Heart right ventricle (tissue), 16 donors: ENCODE results near the gene LAMA5. TPM values are rescaled to one million over a fixed set of nuclear protein-coding genes. Genes with fewer than 3 reads are reported as not detected.
A peak's percentile ranks its signal among the peaks of the same experiment; 100 is the strongest.

Experiments used
- ATAC-seq, 8 donors: fragments of 200-7000 bp; cut with Tn5 transposase; one replicate each; pipeline ENCODE4 v1.9.1; 2020; ENCODE audit warnings: mild to moderate bottlenecking in 8 of 8, moderate library complexity in 8 of 8, moderate number of reproducible peaks in 1 of 8
- DNase-seq, 2 donors: peaks; one replicate each; pipeline ENCODE4 v3.0.0-alpha.2; 2020
- H3K27ac ChIP-seq, 10 donors: fragments of 200-600 bp; sonication (generic) in 2 of 10; one replicate each; pipeline versions ENCODE4 v1.5.0 to v1.8.0; 2020 to 2022; ENCODE audit warnings: mild to moderate bottlenecking in 3 of 10
- H3K27me3 ChIP-seq, 7 donors: fragments of 200-600 bp; one replicate each; pipeline ENCODE4 v1.8.0; 2021 to 2022; ENCODE audit warnings: mild to moderate bottlenecking in 2 of 7
- H3K36me3 ChIP-seq, 9 donors: fragments of 200-600 bp; sonication (generic) in 1 of 9; one replicate each; pipeline versions ENCODE4 v1.5.0 to v1.8.0; 2020 to 2022; ENCODE audit warnings: mild to moderate bottlenecking in 2 of 9
- H3K4me1 ChIP-seq, 9 donors: fragments of 200-600 bp; sonication (generic) in 1 of 9; one replicate each; pipeline versions ENCODE4 v1.5.0 to v1.8.0; 2020 to 2022; ENCODE audit warnings: mild to moderate bottlenecking in 4 of 9
- H3K4me3 ChIP-seq, 10 donors: fragments of 200-600 bp; sonication (generic) in 2 of 10; one replicate each; pipeline versions ENCODE4 v1.5.0 to v1.8.0; 2020 to 2022; ENCODE audit warnings: mild to moderate bottlenecking in 7 of 10, moderate library complexity in 2 of 10
- H3K9me3 ChIP-seq, 11 donors: fragments of 200-600 bp in 10 of 11; sonication (generic) in 2 of 11; one replicate each; pipeline versions ENCODE4 v1.5.0 to v1.8.0; 2013 to 2022; ENCODE audit warnings: mild to moderate bottlenecking in 2 of 11, control low read depth in 1 of 11, moderate library complexity in 1 of 11
- CTCF ChIP-seq, 9 donors: fragments of 200-600 bp; sonication (generic) in 2 of 9; IDR thresholded peaks; one replicate each; pipeline versions ENCODE4 v1.5.0 to v1.8.0; 2021 to 2022; ENCODE audit warnings: antibody characterized with exemption in 9 of 9, mild to moderate bottlenecking in 5 of 9, moderate library complexity in 1 of 9
- WGBS, 2 donors: extraction: QIAGEN DNeasy Blood & Tissue Kit; methylation state at CpG; one replicate each; pipeline ENCODE4 v1.1.7; 2013; ENCODE audit warnings: inconsistent platforms in 1 of 2; 5-methylcytosine and 5-hydroxymethylcytosine counted together
- intact Hi-C, 10 donors: fragments of 100-400 bp; cut with DNase I; formaldehyde crosslinking; loops; one replicate each; pipeline versions ENCODE4 v1.11.1 to v1.14.2; 2022
- microRNA-seq, 2 donors: library from miRNA; unstranded; fragments of <30 nt; microRNA quantifications; one replicate each; pipeline ENCODE4 v1.2.0, GENCODE V29; 2021
- polyA plus RNA-seq, 2 donors: library from polyadenylated mRNA; stranded (reverse); fragments of 200-250 nt; gene quantifications; one replicate each; pipeline ENCODE4 v1.2.3, GENCODE V29; 2013
- total RNA-seq, 10 donors: library from RNA; stranded (reverse); fragmentation: NEBNext Ultra II Directional in 3 of 10; extraction: Animal tissue kit (Norgen Biotek cat#: 25700) in 3 of 10; gene quantifications; one replicate each; pipeline versions ENCODE4 v1.2.1 to v1.2.4, GENCODE V29; 2021 to 2023
- donor health status: Arrhythmogenic right ventricular cardiomyopathy.
- donor health status: ischemic (EF 13 %, LVEDD 7.1; RV severe dilation, severe dysfunction).
- donor health status: healthy with polysubstance abuse.
- donor health status: DM: no; HTN: yes; CAD: no.
- donor health status: DM: no; HTN: no; CAD: no.
- donor health status: ischemic (EF 25% LVEDD 6.9; RV normal size, moderate dysfunction).
- donor health status: ischemic (EF 25% LVEDD 5.7; RV mildly dilated, moderate dysfunction).
- donor health status: healthy.
- donor health status: DM: yes; HTN: yes; CAD: no.
- donor health status: Ischemic cardiomyopathy.
- donor health status: ischemic (EF 35%, LVEDD 5.7; RV mildly dilated, moderate dysfunction).
- donor health status: nonischemic (EF 11% LVEDD 7.7; RV severe dilation, severe dysfunction).
- donor health status: DM: yes; HTN: yes; CAD: no.
- donor health status: PGD.
- donor health status: ischemic (EF 29% LVEDD 5.4; RV normal size, mild dysfunction).
- donor health status: nonischemic (EF 23%, LVEDD 6.1; RV moderate dilation, normal function).

The LAMA5 gene
- total and polyA plus RNA-seq, 12 donors, result 53.9 to 358 (median 76.5) TPM

- TF ChIP-seq CTCF (IDR thresholded peaks at IDR 0.05), result no peak
- 95 to 97% methylated on average over 14 of the region's 14 CpGs for WGBS, 2 donors
- DNase-seq (no peak), ATAC-seq (no peak)
- Histone ChIP-seq H3K36me3 (peaks cover 0 to 99% (median 57%) of the 10 kb centered on the region in 9 donors), H3K4me1 (peaks cover 0 to 29% (median 18%) of the 10 kb centered on the region in 9 donors), H3K27me3 (no peaks in the 10 kb centered on the region), H3K9me3 (peaks cover 0 to 9% (median 0%) of the 10 kb centered on the region in 11 donors), H3K27ac (no peak overlapping the region), H3K4me3 (no peak overlapping the region)
- intact Hi-C loops, result no loop called here
Measured at GRCh38 chr20:62263396-62263795, 103.7 kb downstream of the LAMA5 start.

GRCh38 chr20:62262064-62262463 is 105.0 kb downstream of the LAMA5 start:
- intact Hi-C loops, result no loop called here
- Histone ChIP-seq H3K4me1 (peaks cover 0 to 25% (median 17%) of the 10 kb centered on the region in 9 donors), H3K27ac (no peak overlapping the region), H3K27me3 (no peaks in the 10 kb centered on the region), H3K4me3 (no peak overlapping the region), H3K36me3 (peaks cover 0 to 100% (median 63%) of the 10 kb centered on the region in 9 donors), H3K9me3 (peaks cover 0 to 9% (median 0%) of the 10 kb centered on the region in 11 donors)
- DNase-seq, result no peak
- no peak for ATAC-seq
- WGBS, 2 donors, result 94 to 95% methylated on average over 10 of the region's 10 CpGs
- no peak for TF ChIP-seq CTCF (IDR thresholded peaks at IDR 0.05)

- peaks cover 0 to 27% (median 14%) of the 10 kb centered on the region in 9 donors for H3K4me1 ChIP-seq
- H3K36me3 ChIP-seq, result peaks cover 4 to 93% (median 56%) of the 10 kb centered on the region in 9 donors
- peak overlapping the region in 1 of 10 donors; percentile 25 for H3K27ac ChIP-seq
- ATAC-seq, result peak in 1 of 8 donors; percentile 7
- H3K9me3 ChIP-seq, result no peaks in the 10 kb centered on the region
- WGBS, 2 donors, result 91 to 93% methylated on average over 8 of the region's 8 CpGs
- DNase-seq, result no peak
- intact Hi-C loops, result loop anchor here in 1 of 10 donors (10.0 kb wide), 1 partner anchor 234 kb away; no protein-coding TSS in a partner anchor
- no peaks in the 10 kb centered on the region for H3K27me3 ChIP-seq
- no peak for TF ChIP-seq CTCF (IDR thresholded peaks at IDR 0.05)
- H3K4me3 ChIP-seq, result no peak overlapping the region
Measured at GRCh38 chr20:62259294-62259565, 107.9 kb downstream of the LAMA5 start.

Small RNAs within 50 kb of the gene (microRNA-seq; reads per million reads assigned to microRNA genes)
- 0 reads per million in 2 donors for gene MIR4758

Other genes starting within 250 kb of the LAMA5 start
- 10 to 100 TPM; 50.8 to 63.7 (median 60.5) TPM for gene LSM14B, start 244.8 kb downstream of the LAMA5 start, total RNA-seq
- gene LSM14B, start 244.8 kb downstream of the LAMA5 start, polyA plus RNA-seq, result 10 to 100 TPM; 15.7 to 41.7 TPM
- 100 to 1,000 TPM; 172 to 296 (median 200) TPM for gene PSMA7, start 223.9 kb downstream of the LAMA5 start, total RNA-seq
- 100 to 1,000 TPM; 143 to 567 TPM for gene PSMA7, start 223.9 kb downstream of the LAMA5 start, polyA plus RNA-seq
- 10 to 100 TPM in 2 of 10 donors, 1 to 10 TPM in 8; 6.6 to 11.7 (median 7.4) TPM for gene SS18L1, start 223.5 kb downstream of the LAMA5 start, total RNA-seq
- 10 to 100 TPM in 1 of 2 donors, 1 to 10 TPM in 1; 5.2 to 22.3 TPM for gene SS18L1, start 223.5 kb downstream of the LAMA5 start, polyA plus RNA-seq
- gene MTG2, start 184.3 kb downstream of the LAMA5 start, total RNA-seq, result 10 to 100 TPM; 21.5 to 30.4 (median 28.2) TPM
- gene MTG2, start 184.3 kb downstream of the LAMA5 start, polyA plus RNA-seq, result 10 to 100 TPM; 25.4 to 55.5 TPM
- not detected for gene HRH3, start 147.0 kb downstream of the LAMA5 start, total RNA-seq
- gene HRH3, start 147.0 kb downstream of the LAMA5 start, polyA plus RNA-seq, result not detected
- gene OSBPL2, start 128.8 kb downstream of the LAMA5 start, total RNA-seq, result 10 to 100 TPM; 35.4 to 55.7 (median 41.7) TPM
- 10 to 100 TPM; 12.6 to 30.3 TPM for gene OSBPL2, start 128.8 kb downstream of the LAMA5 start, polyA plus RNA-seq
- gene ADRM1, start 64.3 kb downstream of the LAMA5 start, total RNA-seq, result 10 to 100 TPM; 67.7 to 97.0 (median 73.2) TPM
- gene ADRM1, start 64.3 kb downstream of the LAMA5 start, polyA plus RNA-seq, result 100 to 1,000 TPM in 1 of 2 donors, 10 to 100 TPM in 1; 81.9 to 192 TPM
- gene RPS21, start 19.8 kb upstream of the LAMA5 start, total RNA-seq, result 100 to 1,000 TPM; 512 to 811 (median 576) TPM
- gene RPS21, start 19.8 kb upstream of the LAMA5 start, polyA plus RNA-seq, result 1,000 to 10,000 TPM; 1,609 to 4,111 TPM
- 10 to 100 TPM in 2 of 10 donors, 1 to 10 TPM in 8; 5.6 to 11.9 (median 8.0) TPM for gene CABLES2, start 40.0 kb upstream of the LAMA5 start, total RNA-seq
- 1 to 10 TPM; 2.9 to 6.9 TPM for gene CABLES2, start 40.0 kb upstream of the LAMA5 start, polyA plus RNA-seq
- not detected for gene RBBP8NL, start 60.2 kb upstream of the LAMA5 start, total RNA-seq
- gene RBBP8NL, start 60.2 kb upstream of the LAMA5 start, polyA plus RNA-seq, result not detected
- 1 to 10 TPM in 2 of 10 donors, under 1 TPM in 8; 0.11 to 5.1 (median 0.60) TPM for gene GATA5, start 108.7 kb upstream of the LAMA5 start, total RNA-seq
- gene GATA5, start 108.7 kb upstream of the LAMA5 start, polyA plus RNA-seq, result 1 to 10 TPM in 1 of 2 donors, under 1 TPM in 1; 0.30 to 1.2 TPM